Left hindlimb (tissue), 1 donor: ENCODE measurements around the gene CENPV.

ENCODE experiments used
- DNase-seq: peaks from one replicate; pipeline ENCODE4 v3.0.0-alpha.2; 2018

The CENPV gene

GRCh38 chr17:16358394-16358793, 5.1 kb upstream of the CENPV start:
- no peak for DNase-seq

GRCh38 chr17:16354585-16354984, 1.3 kb upstream of the CENPV start:
- no peak for DNase-seq

DNA sequence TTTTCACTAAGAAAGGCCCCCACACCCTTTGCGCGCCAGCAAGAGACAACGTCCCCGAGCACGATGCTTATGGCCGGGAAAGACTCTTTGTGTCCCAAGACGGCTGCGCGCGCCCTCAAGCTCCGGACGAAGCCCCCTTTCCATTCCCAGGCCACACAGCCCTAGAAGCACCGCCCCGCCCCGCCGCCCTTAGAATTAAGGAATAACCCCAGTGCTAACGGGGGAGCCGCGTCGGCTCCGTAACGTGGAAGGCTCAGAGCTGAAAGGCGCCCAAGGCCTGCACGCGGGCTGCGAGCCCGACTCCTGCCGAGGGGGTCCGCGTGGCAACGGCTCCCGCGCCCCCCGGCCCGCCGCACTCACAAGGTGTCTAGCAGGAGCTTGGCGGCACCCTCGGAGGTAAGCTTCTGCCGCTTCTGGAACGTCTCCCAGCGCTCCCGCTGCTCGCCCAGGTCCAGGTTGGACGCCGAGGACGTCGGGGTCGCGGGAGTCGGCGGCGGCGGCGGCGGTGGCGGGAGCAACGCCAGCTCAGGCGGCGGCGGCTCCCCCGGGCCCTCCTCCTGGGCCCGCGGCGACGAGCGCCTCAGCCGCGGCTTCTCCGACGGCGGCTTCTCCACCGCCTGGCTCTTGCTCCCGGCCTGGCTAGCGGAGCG, 477 bp downstream of the CENPV start:
- DNase-seq, result peak; percentile 52

DNA sequence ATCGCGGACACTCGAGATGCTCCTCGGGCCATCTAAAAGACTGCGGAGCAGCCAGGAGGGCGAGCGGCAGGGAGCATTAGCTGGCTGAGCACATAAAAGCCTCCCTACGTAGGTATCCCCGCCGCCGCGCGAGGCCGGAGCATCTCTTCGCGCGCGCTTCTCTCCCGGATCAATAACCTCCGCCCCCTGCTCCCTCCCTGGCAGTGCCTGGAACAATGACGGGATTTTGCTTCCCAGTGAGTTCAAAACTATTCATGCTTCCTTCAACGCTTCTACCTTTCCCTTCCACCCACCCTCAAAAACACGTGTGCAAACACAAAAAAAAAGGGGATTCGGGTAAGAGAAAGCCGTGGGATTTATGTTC, 984 bp downstream of the CENPV start:
- DNase-seq, result no peak

GRCh38 chr17:16351831-16352230, 1.4 kb downstream of the CENPV start:
- no peak for DNase-seq

- DNase-seq, result no peak
These were observed 3.8 kb downstream of the CENPV start for GRCh38 chr17:16349431-16349830.

DNA sequence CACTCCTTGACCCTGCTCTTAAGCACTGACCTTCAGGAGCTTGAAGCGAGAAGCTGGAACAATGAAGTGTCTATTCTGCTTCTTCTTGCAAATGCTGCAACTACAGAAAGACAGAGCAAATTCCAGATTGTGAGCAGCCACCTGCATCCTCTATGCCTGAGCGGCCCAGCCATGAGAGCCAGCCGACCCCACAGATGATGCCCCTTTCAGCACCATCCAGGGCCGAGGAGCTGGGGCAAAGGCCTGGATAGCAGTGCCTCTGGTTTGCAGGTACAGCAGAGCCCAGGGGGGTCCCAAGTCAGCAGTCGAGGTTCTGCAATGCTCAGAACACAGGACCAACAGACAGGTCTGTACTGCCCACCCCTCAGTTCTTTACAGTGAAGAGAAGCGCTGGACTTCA, 4.7 kb downstream of the CENPV start:
- no peak for DNase-seq

DNA sequence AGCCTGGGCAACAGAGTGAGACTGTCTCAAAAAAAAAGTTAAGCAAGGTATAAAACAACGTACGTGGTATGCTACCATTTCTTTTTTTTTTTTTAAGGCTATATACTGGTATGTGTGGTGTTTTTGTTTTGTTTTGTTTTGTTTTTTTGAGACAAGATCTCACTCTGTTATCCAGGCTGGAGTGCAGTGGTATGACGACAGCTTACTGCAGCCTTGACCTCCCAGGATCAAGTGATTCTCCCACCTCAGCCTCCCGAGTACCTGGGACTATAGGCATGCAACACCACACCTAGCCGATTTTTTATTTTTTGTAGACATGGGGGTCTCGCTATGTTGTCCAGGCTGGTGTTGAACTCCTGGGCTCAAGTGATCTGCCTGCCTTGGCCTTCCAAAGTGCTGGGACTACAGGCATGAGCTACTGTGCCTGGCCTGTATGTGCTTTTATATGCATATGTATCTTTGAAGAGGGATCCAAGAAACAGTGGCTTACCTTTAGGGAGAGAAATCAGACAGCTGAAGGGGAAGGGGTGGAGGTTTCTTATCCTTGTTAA, 6.5 kb downstream of the CENPV start:
- DNase-seq, result no peak

GRCh38 chr17:16345565-16345964, 7.7 kb downstream of the CENPV start:
- DNase-seq, result no peak

DNA sequence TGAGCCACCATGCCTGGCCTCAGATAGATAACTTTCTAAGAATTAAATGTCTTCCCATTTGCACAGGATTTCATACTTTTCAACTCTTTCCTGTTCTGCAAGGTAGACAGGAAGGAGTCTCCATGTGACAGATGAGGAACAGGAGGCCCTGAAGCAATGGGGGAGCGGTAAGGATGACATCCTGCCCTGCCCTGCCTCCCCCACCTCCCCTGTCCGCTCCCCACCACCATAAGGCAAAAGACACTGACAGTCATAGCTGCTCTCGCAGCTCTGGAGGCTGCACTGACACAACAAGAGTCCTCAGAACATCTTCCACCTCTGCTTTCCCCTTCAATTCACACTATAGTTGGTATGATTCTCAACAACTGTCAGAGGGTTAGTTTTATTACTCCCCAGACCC, 9.7 kb downstream of the CENPV start:
- no peak for DNase-seq

DNA sequence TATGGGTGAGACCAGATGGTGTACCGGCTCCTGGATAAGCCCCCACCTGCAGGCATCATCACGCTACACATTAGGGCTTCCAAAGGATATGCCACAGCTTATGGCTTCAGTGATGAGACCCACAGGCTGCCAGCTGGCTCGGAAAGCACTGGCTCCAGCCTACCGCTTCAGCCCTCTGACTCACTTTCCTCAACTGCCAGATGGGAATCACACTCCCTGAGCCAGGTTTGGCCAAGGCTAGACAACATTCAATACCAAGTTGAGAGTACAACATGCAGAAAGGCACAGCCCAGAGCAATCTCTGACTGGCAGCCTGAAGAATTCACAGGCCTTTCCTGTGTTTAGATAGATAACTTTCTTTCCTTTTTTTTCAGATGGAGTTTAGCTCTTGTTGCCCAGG, 10.3 kb downstream of the CENPV start:
- DNase-seq, result no peak

GRCh38 chr17:16339959-16340358, 13.3 kb downstream of the CENPV start:
- DNase-seq, result no peak

- no peak for DNase-seq
These were observed 13.9 kb downstream of the CENPV start for GRCh38 chr17:16339402-16339801.

- DNase-seq, result no peak
These were observed 14.9 kb downstream of the CENPV start for GRCh38 chr17:16338391-16338790.

DNA sequence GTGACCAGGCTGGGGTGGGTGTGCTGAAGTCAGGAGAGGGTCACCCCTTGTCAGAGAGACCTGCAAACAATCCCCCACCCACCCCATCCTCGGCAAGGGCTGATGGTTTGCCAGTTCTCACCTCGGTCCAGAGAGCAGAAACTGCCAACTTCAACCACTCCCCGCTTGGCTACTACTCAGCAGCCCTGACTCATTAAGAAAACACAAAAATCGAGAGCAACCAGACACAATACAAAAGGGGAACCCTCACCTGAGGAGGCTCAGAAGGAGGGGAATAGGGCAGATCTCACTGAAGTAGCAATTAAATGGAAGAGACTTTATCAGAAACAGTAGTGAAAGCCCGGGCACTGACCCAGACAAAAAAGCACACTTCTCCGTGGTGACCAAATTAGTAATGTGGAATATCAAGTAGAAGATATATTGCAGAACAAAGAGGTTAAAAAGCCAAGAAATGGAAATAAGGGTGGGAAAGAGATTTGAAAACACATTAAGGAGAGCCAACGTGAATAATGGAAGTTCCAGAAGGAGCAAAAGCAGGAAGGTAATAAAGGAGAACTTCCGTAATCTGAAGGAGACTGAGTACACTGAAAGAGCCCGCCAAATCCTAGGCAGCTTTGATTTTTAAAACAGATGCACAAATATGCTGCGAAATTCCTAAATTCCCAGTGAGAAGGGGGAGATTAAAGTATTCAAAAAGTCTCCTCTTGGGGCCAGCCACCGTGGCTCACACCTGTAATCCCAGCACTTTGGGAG, 23.6 kb downstream of the CENPV start:
- peak; percentile 64 for DNase-seq

- no peak for DNase-seq
These were observed 24.3 kb downstream of the CENPV start for GRCh38 chr17:16328997-16329396.

DNA sequence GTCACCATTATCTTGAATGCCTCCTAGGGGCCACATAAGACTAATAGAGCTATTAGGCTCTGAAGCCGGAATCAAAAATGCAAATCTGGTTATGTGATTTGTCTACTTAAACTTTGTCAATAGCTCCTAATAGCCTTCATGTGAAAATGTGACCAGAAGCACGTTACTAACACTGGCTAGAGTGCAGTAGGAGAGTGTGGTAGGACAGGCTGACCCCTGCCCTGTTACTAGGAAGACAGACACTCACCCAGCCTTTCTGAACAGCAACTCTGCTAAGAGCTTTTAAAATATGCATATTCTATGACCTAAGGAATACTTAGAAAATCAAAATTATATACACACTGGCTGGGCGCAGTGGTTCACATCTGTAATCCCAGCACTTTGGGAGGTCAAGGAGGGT, 26.3 kb downstream of the CENPV start:
- DNase-seq, result no peak

GRCh38 chr17:16325964-16326363, 27.3 kb downstream of the CENPV start:
- no peak for DNase-seq

GRCh38 chr17:16322636-16323035, 30.6 kb downstream of the CENPV start:
- no peak for DNase-seq

- DNase-seq, result no peak
These were observed 33.3 kb downstream of the CENPV start for GRCh38 chr17:16319969-16320368.

GRCh38 chr17:16314859-16315258, 38.4 kb downstream of the CENPV start:
- DNase-seq, result no peak

DNA sequence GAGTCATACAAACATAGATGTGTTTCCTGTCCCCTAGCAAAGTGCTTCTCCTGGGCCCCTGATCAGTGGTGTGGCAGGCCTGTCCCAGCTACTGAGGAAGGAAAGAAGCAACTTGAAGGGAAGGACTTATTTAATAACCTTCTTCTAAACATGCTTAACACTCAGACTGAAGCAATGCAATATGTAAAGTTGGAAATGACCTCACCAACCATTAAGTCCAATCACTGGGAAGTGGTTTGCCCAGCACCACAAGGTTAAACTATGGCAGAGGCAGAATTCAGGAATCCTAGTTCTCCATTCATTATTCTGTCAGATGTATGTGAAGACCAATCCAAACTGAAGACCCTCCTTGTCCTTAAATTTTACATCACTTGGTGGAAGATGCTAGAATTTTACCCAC, 39.1 kb downstream of the CENPV start:
- no peak for DNase-seq

- DNase-seq, result no peak
These were observed 39.9 kb downstream of the CENPV start for GRCh38 chr17:16313139-16314090.
